ENCODE measurements around the gene LYRM4. TPM values are rescaled to one million over a fixed set of nuclear protein-coding genes. Genes with fewer than 3 reads are reported as not detected.

LYRM4 gene
- total and polyA plus RNA-seq, 8 donors: 25.2 to 47.4 (median 42.0) TPM

GRCh38 chr6:5082487-5083306 is 178.1 kb downstream of the LYRM4 start:
- TF ChIP-seq, protein P1, sequence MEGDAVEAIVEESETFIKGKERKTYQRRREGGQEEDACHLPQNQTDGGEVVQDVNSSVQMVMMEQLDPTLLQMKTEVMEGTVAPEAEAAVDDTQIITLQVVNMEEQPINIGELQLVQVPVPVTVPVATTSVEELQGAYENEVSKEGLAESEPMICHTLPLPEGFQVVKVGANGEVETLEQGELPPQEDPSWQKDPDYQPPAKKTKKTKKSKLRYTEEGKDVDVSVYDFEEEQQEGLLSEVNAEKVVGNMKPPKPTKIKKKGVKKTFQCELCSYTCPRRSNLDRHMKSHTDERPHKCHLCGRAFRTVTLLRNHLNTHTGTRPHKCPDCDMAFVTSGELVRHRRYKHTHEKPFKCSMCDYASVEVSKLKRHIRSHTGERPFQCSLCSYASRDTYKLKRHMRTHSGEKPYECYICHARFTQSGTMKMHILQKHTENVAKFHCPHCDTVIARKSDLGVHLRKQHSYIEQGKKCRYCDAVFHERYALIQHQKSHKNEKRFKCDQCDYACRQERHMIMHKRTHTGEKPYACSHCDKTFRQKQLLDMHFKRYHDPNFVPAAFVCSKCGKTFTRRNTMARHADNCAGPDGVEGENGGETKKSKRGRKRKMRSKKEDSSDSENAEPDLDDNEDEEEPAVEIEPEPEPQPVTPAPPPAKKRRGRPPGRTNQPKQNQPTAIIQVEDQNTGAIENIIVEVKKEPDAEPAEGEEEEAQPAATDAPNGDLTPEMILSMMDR (IDR thresholded peaks at IDR 0.05): no peak
- Histone ChIP-seq H3K9me3 (no peaks in the 10 kb centered on the region), H3K4me1 (peaks cover 0 to 35% of the 10 kb centered on the region in 2 donors), H3K4me3 (no peak overlapping the region), H3K27me3 (peaks cover 15 to 49% of the 10 kb centered on the region in 2 donors), H3K36me3 (no peaks in the 10 kb centered on the region), H3K27ac (no peak overlapping the region)
- intact Hi-C loops (cut with DNase I): no loop called here
- DNase-seq (peak in 2 of 4 donors; percentile 10 to 48), ATAC-seq (peak; percentile 15)

GRCh38 chr6:5081955-5082354 is 178.8 kb downstream of the LYRM4 start:
- Histone ChIP-seq H3K36me3 (no peaks in the 10 kb centered on the region), H3K27ac (no peak overlapping the region), H3K9me3 (no peaks in the 10 kb centered on the region), H3K27me3 (peaks cover 14 to 42% of the 10 kb centered on the region in 2 donors), H3K4me3 (no peak overlapping the region), H3K4me1 (peaks cover 0 to 32% of the 10 kb centered on the region in 2 donors)
- ATAC-seq (no peak), DNase-seq (no peak)
- TF ChIP-seq, protein P1 (IDR thresholded peaks at IDR 0.05): no peak
- intact Hi-C loops (cut with DNase I): no loop called here

GRCh38 chr6:5081182-5081581 is 179.6 kb downstream of the LYRM4 start:
- Histone ChIP-seq H3K36me3 (no peaks in the 10 kb centered on the region), H3K4me3 (no peak overlapping the region), H3K27ac (no peak overlapping the region), H3K9me3 (no peaks in the 10 kb centered on the region), H3K4me1 (peaks cover 0 to 25% of the 10 kb centered on the region in 2 donors), H3K27me3 (peaks cover 7 to 34% of the 10 kb centered on the region in 2 donors)
- intact Hi-C loops (cut with DNase I): no loop called here
- DNase-seq: no peak
- no peak for ATAC-seq
- TF ChIP-seq, protein P1 (IDR thresholded peaks at IDR 0.05): no peak

DNA sequence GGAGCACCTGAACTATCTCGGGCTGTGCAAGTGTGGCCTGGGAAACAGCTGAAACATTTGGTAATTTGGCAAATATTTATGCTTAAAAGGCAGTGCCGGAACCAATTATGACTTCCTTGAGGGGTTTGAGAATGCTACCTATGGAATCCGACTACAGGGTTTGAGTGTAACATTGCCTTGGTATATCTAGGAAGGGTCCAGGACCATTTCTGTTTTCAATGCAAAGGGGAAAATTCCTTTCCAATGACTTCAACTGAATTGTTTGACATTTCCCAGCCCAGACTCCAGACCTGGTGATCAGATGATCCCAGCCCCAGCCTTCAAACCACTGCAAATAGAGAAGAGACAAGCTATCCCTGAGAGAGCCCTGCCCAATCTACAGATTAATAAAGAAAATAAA is 180.2 kb downstream of the LYRM4 start:
- peaks cover 0 to 19% of the 10 kb centered on the region in 2 donors for H3K4me1 ChIP-seq
- ATAC-seq: no peak
- no peak overlapping the region for H3K27ac ChIP-seq
- H3K4me3 ChIP-seq: no peak overlapping the region
- H3K36me3 ChIP-seq: no peaks in the 10 kb centered on the region
- H3K9me3 ChIP-seq: no peaks in the 10 kb centered on the region
- no peak for DNase-seq
- peaks cover 1 to 28% of the 10 kb centered on the region in 2 donors for H3K27me3 ChIP-seq
- TF ChIP-seq, protein P1 (IDR thresholded peaks at IDR 0.05): no peak
- intact Hi-C loops (cut with DNase I): no loop called here

GRCh38 chr6:5079692-5080091 is 181.1 kb downstream of the LYRM4 start:
- TF ChIP-seq, protein P1 (IDR thresholded peaks at IDR 0.05): no peak
- no peak for ATAC-seq
- Histone ChIP-seq H3K4me3 (no peak overlapping the region), H3K9me3 (no peaks in the 10 kb centered on the region), H3K27me3 (peaks cover 0 to 19% of the 10 kb centered on the region in 2 donors), H3K27ac (no peak overlapping the region), H3K4me1 (peaks cover 0 to 10% of the 10 kb centered on the region in 2 donors), H3K36me3 (no peaks in the 10 kb centered on the region)
- intact Hi-C loops (cut with DNase I): no loop called here
- DNase-seq: no peak
